Measurements from ENCODE around the gene AMFR.

Gene AMFR

DNA sequence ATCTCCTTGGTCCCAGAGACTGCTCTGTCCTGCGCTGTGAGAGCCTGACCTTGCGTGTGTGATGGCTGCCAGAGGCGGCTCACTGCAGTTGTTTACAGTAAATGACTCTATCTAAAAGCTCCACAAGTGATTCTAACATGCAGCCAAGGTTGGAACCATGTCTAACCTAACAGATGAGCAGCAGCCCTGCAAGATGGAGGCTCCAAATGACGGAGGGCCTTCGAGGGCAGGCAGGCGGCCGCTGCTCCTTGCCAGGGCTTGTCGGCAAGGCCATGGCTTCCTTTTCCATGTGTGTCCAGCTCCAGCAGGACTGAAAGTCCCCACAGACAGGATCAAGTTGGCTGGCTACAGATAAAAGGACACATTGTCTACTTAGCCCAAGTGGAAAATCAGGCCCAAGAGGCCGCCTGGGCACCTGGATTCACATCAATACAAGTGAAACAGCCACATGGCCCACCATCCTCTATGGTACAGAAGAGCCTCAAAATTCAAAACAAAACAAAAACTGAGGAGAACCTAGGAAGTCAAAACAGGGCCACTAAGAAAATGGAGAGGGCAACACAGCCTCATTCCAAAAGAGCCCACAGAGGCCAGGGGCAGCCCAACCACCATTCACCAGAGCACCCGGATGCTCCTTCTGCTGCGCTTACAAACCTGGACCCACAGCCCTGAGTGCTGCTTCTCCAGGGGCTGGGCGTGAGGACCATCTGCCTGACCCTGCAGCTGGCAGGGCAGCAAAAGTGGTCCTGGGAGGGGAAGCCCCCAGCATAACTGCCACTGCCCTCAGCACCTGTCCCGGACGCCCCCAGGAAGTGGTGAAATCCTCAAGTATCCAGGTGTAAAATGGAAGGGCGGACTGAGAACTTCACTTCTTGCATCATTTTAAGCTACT lies 65.0 kb downstream of the AMFR start:
- no peak for DNase-seq

DNA sequence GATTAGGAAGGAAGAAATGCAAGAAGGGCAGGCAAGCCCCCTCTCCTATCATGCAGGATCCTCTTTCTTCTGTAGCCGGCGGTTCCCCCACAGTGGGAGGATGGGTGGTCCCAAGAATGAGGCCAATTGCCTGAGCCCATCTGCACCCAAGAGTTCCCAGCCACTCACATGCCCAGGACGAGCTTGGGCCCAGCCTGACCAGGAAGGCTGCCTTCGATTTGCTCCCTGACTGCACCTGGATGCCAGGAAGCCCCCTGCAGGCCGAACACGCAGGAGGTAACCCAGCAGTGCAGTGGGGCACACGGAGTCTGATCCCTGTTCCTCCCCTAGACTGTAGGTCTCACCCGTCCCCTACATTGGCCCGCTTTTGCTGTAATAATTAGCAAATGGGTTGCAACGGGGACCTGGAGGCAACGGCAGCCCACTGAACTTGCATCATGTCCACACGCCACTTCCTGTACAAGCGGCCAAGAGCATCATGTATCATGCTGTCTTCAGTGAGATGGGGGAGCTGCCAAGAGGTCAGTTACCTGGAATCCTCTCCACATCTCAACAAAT lies 67.5 kb downstream of the AMFR start:
- no peak for DNase-seq

GRCh38 chr16:56357241-56357764 lies 68.0 kb downstream of the AMFR start:
- no peak for DNase-seq

- DNase-seq, result no peak
These were observed 68.8 kb downstream of the AMFR start for GRCh38 chr16:56356276-56357240.

GRCh38 chr16:56355786-56356275 lies 69.5 kb downstream of the AMFR start:
- DNase-seq, result no peak

- DNase-seq, result no peak
These were observed 70.1 kb downstream of the AMFR start for GRCh38 chr16:56355221-56355620.

GRCh38 chr16:56354746-56355145 lies 70.6 kb downstream of the AMFR start:
- no peak for DNase-seq

GRCh38 chr16:56354016-56354415 lies 71.3 kb downstream of the AMFR start:
- no peak for DNase-seq

- DNase-seq, result no peak
These were observed 72.1 kb downstream of the AMFR start for GRCh38 chr16:56353054-56353921.

DNA sequence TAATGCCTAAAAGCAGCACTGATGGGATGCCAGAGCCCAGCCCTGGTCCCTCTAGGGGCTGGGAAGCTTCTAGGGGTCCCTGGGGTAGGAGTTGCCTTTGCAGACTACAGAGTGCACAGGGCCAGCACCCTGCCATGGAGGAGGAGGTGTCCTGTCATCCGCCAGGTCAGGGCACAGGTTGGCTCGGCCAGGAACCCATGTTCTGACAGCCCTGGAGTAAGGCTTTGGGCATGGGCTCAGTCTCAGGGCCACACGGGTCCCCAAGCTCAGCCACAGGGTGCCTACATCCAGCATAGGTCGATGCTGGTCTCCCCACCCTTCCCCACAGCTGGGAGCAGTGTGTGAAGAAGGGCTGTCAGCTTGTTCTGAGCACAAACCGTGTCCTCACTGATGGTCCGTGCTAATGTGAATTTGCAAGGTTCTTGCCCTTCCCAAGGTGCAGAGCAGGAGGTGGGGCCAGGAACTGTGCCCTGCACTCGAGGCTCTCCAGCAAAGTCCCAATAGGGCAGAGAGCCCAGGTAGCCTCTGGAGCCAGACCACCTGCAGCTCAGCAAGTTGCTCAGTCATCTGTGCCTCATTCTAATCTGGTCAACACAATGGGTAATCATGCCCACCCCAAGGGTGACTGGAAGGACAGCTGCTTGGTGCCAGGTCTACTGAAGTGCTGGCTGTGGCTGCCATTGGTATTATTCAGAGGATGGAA lies 72.8 kb downstream of the AMFR start:
- no peak for DNase-seq

GRCh38 chr16:56351481-56351880 lies 73.9 kb downstream of the AMFR start:
- DNase-seq, result no peak

GRCh38 chr16:56350491-56351405 lies 74.6 kb downstream of the AMFR start:
- DNase-seq, result no peak

- no peak for DNase-seq
These were observed 75.6 kb downstream of the AMFR start for GRCh38 chr16:56349711-56350161.

GRCh38 chr16:56349086-56349415 lies 76.3 kb downstream of the AMFR start:
- no peak for DNase-seq

GRCh38 chr16:56348168-56349085 lies 76.9 kb downstream of the AMFR start:
- DNase-seq, result no peak

GRCh38 chr16:56347670-56348069 lies 77.7 kb downstream of the AMFR start:
- DNase-seq, result no peak

GRCh38 chr16:56347166-56347565 lies 78.2 kb downstream of the AMFR start:
- no peak for DNase-seq

DNA sequence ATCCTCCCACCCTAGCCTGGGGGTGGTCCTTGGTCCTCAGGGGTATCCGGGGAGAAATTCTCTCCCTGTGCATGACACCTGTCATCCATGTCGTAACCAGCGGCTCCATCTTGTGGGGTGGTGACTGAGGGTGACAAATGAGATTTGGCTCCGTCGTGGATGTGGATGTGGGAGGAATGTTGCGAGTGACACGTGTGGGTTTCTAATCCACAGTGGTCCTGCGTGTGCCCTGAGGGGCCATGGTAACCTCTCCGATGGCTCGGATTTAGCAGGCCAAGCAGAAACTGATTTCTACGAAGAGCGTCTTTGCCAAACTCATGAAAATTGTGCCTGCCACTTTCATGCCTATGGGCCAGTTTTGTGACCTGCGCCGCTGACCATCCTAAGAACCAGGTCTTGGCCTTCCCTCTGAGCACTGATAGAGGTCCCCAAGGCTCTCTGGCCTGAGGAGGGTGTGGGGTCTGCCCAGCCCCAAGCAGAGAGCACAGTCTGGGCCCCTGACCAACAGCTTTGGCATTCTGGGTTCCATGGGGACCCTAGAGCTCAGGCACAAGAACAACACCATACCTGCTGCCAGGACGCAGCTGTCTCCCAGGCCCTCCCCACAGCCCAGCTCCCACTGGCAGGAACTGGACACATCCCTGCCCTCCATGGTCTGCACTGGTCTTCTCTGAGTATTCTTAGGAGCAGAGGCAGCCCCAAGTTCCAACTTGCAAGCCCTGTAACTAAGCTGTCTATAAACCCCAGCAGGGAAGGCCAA lies 79.0 kb downstream of the AMFR start:
- no peak for DNase-seq
